Renal pelvis (tissue), 4 donors: ENCODE measurements around the gene RRAS2. TPM values are rescaled to one million over a fixed set of nuclear protein-coding genes. Genes with fewer than 3 reads are reported as not detected.
A peak's percentile ranks its signal among the peaks of the same experiment; 100 is the strongest.
"Not testable (repeated sequence)": the region's sequence is repeated elsewhere in the genome, so short reads cannot be mapped to it uniquely, and the experiment has no call there.

Experiments
- DNase-seq: peaks from one replicate; pipeline ENCODE4 v3.0.0-alpha.2; 2013
- polyA plus RNA-seq, 3 donors: library from polyadenylated mRNA; unstranded; fragments of 120-200 nt; gene quantifications; one replicate each; pipeline ENCODE4 v1.2.1, GENCODE V29; 2013; ENCODE audit not compliant: insufficient read length in 3 of 3

RRAS2 gene
- polyA plus RNA-seq, 3 donors, result 45.3 to 48.3 (median 46.8) TPM

GRCh38 chr11:14374922-14375830 lies 16.2 kb upstream of the RRAS2 start:
- no peak for DNase-seq

DNA sequence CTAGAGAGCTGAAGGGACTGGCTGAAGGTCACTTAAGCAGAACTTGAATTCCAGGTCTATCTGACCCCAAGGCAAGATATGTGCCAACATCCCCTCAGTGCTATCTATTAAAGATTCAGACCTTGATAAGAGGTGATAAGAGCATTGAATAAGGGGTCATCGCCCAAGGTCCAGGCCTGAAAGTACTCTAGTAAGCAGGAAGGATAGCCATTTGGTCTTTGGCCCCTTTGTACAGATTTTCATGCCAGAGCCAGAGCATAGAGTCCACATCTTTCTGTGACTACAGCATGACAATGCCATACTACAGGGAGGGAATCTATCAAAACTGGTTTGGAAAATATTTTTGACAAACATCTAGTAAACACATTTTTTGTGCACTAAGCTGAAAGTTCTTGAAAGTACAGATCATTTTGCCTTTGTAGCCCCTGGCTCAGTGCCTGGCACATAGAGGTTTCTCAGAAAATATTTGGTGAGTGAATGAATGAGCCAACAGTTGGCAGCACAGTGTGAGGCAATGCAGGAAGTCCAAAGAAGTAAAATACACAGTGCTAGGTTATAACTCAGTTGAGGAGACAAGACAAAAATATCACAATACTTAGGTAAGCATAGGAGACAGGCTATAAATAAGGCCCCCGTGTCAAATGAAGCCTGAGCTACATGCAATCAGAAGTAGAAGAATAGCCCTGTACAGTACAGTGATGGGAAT lies 15.1 kb upstream of the RRAS2 start:
- DNase-seq, result no peak

- DNase-seq, result no peak
Measured at GRCh38 chr11:14372011-14372410, 13.0 kb upstream of the RRAS2 start.

GRCh38 chr11:14371249-14371648 lies 12.3 kb upstream of the RRAS2 start:
- no peak for DNase-seq

- no peak for DNase-seq
Measured at GRCh38 chr11:14370496-14370895, 11.5 kb upstream of the RRAS2 start.

DNA sequence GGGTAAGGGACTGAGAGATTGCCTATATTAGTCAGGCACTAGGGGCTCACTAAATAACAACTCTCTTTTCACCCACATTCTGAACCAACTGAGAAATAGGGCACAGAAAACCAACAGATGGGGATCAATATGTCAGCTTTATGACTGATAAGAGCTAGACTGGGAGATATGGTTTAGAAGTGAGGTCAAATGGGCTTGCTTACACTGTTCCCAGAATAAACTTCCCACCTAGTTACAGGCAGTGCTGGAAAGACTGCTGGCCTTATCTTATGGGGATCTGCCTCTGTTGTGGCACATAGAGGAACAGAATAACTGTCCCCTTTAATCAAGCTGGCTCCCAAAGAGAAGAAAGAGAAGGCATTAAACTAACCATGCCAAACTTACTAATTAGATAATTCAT lies 10.6 kb upstream of the RRAS2 start:
- no peak for DNase-seq

- DNase-seq, result no peak
Measured at GRCh38 chr11:14366936-14367335, 8.0 kb upstream of the RRAS2 start.

GRCh38 chr11:14364322-14364721 lies 5.3 kb upstream of the RRAS2 start:
- no peak for DNase-seq

- DNase-seq, result no peak
Measured at GRCh38 chr11:14362611-14363010, 3.6 kb upstream of the RRAS2 start.

DNA sequence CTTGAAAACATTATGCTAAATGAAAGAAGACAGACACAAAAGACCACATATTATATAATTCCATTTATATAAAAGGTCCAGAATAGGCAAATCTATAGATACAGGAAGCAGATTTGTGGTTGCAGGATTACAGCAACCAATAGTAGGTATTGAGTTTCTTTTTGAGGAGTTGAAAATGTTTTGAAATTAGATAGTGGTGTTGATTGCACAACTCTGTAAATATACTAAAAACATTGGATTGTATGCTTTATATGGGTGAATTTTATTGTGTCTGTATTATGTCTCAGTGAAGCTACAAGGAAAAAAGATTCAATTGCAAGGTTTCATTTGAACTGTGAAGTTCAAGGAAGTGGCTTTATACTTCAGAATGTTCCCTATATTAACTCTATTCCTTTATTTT lies 3.0 kb upstream of the RRAS2 start:
- DNase-seq, result no peak

DNA sequence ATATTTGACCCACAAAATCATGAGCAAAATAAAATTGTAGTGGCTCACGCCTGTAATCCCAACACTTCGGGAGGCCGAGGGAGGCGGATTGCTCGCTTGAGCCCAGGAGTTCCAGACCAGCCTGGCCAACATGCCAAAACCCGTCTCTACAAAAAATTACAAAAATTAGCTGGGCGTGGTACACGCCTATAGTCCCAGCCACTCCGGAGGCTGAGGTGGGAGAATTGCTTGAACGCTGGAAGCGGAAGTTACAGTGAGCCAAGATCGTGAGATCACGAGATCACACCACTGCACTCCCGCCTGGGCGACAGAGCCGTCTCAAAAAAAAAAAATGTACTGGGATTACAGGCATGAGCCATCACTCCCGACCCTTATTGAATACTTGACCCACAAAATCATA lies 2.0 kb upstream of the RRAS2 start:
- DNase-seq, result no peak

DNA sequence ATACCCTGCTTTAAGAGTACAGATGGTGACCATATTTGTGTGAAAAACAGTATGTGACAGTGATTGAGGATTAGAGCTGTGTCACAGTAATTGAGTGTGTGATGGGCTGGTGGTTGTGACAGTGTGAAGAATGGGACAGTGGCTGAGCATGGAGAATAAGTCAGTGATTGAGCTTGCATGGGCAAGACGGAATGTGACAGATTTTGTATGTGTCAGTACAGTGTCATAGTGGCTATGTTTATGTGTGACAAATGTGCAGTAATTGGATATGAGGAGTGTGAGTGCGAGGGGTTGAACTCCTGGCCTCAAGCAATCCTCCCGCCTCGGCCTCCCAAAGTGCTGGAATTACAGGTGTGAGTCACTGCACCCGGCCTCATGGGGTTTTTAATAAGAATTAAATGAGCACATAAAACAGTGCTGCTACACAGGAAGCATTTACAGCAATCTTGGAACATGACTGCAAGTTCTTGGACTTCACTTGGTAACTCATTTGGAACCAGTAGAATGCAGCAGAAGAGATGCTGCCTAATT lies 583 bp upstream of the RRAS2 start:
- DNase-seq, result no peak

DNA sequence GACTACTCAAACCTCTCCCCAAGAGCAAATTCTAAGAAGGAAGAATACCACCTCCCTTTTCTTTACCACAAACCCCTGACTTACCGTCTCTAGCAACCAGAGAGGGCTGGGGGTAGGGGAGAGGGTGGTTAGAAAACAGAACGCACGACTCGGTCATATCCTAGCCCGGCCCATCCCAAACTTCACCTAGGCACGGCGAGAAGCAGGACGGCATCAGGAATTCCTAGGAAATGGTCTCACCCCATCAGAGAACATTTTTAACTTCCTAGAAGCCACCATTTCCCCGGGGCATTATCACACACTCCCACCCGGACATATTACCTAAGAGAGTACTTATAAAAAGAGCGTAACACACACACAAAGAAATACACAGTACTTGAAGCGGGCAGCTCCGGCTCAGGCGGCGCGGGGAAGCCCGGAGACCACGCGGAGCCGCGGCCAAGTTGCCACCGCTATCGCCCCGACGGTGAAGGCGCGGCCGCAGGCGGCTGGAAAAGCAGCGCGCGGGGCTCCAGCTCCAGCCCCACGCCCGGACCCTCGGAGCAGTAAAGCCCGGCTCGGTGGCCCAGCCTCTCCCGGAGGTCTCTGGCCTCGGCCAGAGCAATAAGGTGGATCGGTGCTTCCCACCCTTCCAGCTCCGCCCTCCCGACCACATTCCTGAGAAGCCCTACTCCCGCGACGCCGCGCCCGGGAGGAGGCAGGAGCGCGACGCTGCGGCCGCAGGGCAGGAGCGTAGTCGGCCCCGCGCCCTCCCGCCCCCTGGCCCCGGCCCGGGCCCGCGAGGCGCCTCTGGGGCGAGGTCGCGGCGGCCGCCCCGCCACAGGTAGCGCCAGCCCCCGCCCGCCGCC lies 878 bp downstream of the RRAS2 start:
- DNase-seq, result peak; percentile 83

GRCh38 chr11:14356342-14356741 lies 2.6 kb downstream of the RRAS2 start:
- no peak for DNase-seq

- not testable (repeated sequence) for DNase-seq
Measured at GRCh38 chr11:14354604-14355003, 4.4 kb downstream of the RRAS2 start.

- DNase-seq, result no peak
Measured at GRCh38 chr11:14350716-14351238, 8.2 kb downstream of the RRAS2 start.

GRCh38 chr11:14350215-14350614 lies 8.8 kb downstream of the RRAS2 start:
- no peak for DNase-seq

DNA sequence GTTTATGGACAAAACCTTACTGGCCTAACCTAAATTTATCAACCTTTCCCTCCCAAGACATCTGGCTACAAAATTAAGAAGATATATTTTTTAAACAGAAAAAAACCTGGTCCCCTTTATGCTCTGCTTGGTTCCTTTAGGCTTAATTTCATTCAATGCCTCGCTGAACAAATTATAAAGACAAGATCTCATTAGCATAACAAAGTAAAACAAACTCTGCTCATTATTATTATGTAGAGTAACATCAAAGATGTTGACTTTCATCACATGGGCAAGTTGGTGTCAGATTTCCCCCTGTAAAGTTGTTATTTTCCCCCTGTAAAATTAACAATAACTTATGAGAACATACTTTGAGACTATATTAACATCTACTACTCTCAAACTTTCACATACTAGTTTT lies 11.0 kb downstream of the RRAS2 start:
- DNase-seq, result no peak

DNA sequence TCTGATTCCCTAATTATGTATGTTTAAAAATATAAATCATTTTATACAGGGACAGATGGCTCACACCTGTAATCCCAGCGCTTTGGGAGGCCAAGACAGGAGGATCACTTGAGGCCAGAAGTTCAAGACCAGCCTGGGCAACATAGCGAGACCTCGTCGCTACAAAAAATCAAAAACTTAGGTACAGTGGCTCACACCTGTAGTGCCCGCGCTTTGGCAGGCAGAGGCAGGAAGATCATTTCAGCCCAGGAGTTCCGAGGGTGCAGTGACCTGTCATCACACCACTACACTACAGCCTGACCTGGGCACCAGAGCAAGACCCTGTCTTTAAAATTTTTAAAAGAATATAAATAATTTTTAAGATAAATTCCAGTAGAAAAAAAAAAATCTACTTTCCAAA lies 11.5 kb downstream of the RRAS2 start:
- no peak for DNase-seq

- DNase-seq, result no peak
Measured at GRCh38 chr11:14346303-14346955, 12.6 kb downstream of the RRAS2 start.

DNA sequence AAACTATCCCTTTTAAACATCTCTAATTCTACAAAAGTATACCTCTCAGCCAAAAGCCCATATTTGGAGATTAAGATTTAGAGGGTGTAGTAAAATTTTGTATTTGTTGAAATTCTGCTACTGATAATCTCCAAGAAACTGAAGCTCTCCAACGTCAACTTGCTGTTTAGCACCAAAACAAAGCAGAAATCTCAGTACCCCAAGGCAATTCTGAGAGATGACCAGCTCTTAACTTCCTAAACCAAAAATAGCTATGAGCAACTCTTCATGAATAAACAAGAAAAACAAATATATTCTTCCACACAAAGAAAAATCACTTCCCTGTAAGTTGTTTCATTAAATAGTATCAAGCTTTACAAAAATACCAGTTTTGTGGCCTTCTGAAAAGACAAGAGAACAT lies 13.3 kb downstream of the RRAS2 start:
- DNase-seq, result no peak
